Esophagus muscularis mucosa (tissue), 4 donors: ENCODE results near the gene IPO4. TPM values are rescaled to one million over a fixed set of nuclear protein-coding genes. Genes with fewer than 3 reads are reported as not detected.

Experiments used
- DNase-seq: peaks from one replicate; pipeline ENCODE4 v3.0.0-alpha.2; 2017; ENCODE audit errors: extremely low spot score
- H3K27ac ChIP-seq, 4 donors: fragments of 200-600 bp; sonication (generic); replicated peaks in 1 of 4; 1 replicate in 3 of 4; 2 replicates in 1 of 4; pipeline ENCODE4 v1.5.1; 2016 to 2019; ENCODE audit warnings: mild to moderate bottlenecking in 1 of 4
- H3K27me3 ChIP-seq, 4 donors: fragments of 200-600 bp; sonication (generic); one replicate each; pipeline versions ENCODE4 v1.5.1 to v1.6.0; 2016 to 2019
- H3K36me3 ChIP-seq, 4 donors: fragments of 200-600 bp; sonication (generic); one replicate each; pipeline ENCODE4 v1.5.1; 2016 to 2019
- H3K4me1 ChIP-seq, 4 donors: fragments of 200-600 bp; sonication (generic); one replicate each; pipeline ENCODE4 v1.5.1; 2016 to 2019
- H3K4me3 ChIP-seq, 4 donors: fragments of 200-600 bp; sonication (generic); 1 replicate in 2 of 4; 2 replicates in 2 of 4; pipeline ENCODE4 v1.5.1; 2016 to 2019; ENCODE audit warnings: mild to moderate bottlenecking in 4 of 4, moderate library complexity in 1 of 4
- H3K9me3 ChIP-seq, 4 donors: fragments of 200-600 bp; sonication (generic); 1 replicate in 3 of 4; 2 replicates in 1 of 4; pipeline ENCODE4 v1.5.1; 2016 to 2019
- CTCF ChIP-seq, 3 experiments: fragments of 200-600 bp in 2 of 3; fragments of 450-650 bp in 1 of 3; sonication (generic) in 2 of 3; IDR thresholded peaks; one replicate each; pipeline ENCODE4 v1.5.1; 2017 to 2019; ENCODE audit warnings: antibody characterized with exemption in 3 of 3, mild to moderate bottlenecking in 2 of 3, moderate library complexity in 1 of 3
- EP300 ChIP-seq: sonication (generic); formaldehyde crosslinking; IDR thresholded peaks from one replicate; pipeline ENCODE4 v1.6.1; 2017; ENCODE audit warnings: antibody characterized with exemption
- POLR2A ChIP-seq: fragments of 450-650 bp; IDR thresholded peaks from one replicate; pipeline ENCODE4 v1.6.1; 2017; ENCODE audit warnings: antibody characterized with exemption, moderate library complexity, mild to moderate bottlenecking, low read depth
- POLR2AphosphoS5 ChIP-seq, 2 donors: sonication (generic); formaldehyde crosslinking; IDR thresholded peaks; one replicate each; pipeline ENCODE4 v1.6.1; 2017; ENCODE audit warnings: antibody characterized with exemption in 2 of 2
- WGBS: methylation state at CpG from one replicate; pipeline ENCODE4 v1.1.5; 2018; 5-methylcytosine and 5-hydroxymethylcytosine counted together
- intact Hi-C: fragments of 100-400 bp; cut with DNase I; formaldehyde crosslinking; loops from one replicate; pipeline ENCODE4 v1.15.1; 2023
- total RNA-seq, 4 donors: library from RNA; depleted of rRNA; stranded (reverse); fragments of >200 nt; gene quantifications; one replicate each; pipeline versions ENCODE4 v1.1.0 to v1.2.1, GENCODE V29; 2016

Gene IPO4
- total RNA-seq, 4 donors from 2014 or later: 12.9 to 41.6 (median 25.2) TPM

GRCh38 chr14:24232121-24232644, 43.6 kb upstream of the IPO4 start, which contains the start of gene NEDD8:
TSS of gene NEDD8 (minus strand) at chr14:24232367. CDS start at chr14:24232267, 100 bp downstream.
- TF ChIP-seq CTCF (IDR thresholded peaks at IDR 0.05) (no peak), POLR2A (peak; percentile 68), POLR2AphosphoS5 (IDR thresholded peaks at IDR 0.05) (peak; percentile 49 to 91)
- no peaks in the 10 kb centered on the region for H3K9me3 ChIP-seq
- no peaks in the 10 kb centered on the region for H3K27me3 ChIP-seq
- H3K4me3 ChIP-seq: peak within 1 kb of the TSS; percentile 89 to 97 (median 92)
- peaks cover 30 to 45% (median 38%) of the 10 kb centered on the region in 4 donors for H3K4me1 ChIP-seq
- peak within 1 kb of the TSS; percentile 86 to 94 (median 92) for H3K27ac ChIP-seq
- WGBS: 0% methylated on average over 19 of the region's 30 CpGs
- intact Hi-C loops: no loop called here
- peak; percentile 99 for DNase-seq
- H3K36me3 ChIP-seq: peaks cover 16 to 46% (median 29%) of the 10 kb centered on the region in 4 donors

DNA sequence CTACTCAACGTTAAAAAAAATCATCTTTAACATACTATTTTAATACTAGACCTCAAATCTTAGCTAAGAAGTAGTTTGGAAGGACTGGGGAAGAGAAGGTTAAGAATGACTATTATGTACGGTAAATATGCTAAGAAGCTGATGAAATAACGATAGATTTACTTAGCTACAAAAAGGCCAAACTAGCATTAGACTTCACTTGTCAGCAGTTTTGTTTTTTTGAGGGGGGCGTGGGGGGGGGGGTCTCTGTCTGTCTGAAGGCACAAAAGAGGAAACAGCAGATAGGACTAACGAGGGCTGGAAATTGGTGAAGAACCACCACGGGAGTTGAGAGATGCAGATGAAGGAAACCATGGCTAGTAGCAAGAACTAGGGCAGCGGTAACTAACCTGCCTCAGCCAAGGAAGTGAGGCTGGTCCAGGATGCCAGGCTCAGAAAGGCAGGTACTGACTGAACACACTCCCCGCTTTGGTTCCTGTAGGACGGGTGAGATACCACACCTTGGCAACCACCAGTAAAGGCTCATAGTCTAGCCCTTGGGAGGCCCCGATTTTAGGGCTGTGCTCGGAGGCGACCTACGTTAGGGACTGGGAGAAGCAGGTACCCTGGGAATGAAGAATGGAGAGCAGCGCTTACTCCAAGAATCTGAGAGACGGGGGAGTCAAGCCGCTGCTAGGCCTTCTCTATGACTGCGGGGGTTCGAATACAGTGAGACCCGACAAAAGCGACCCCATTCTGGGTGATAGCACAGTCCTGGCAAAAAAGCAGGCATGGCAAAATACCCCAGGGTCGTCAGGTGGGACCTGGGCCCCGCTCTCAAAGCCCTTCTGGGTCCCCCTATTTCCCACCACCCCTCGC, 42.9 kb upstream of the IPO4 start:
- no peak for DNase-seq
- no peaks in the 10 kb centered on the region for H3K9me3 ChIP-seq
- TF ChIP-seq CTCF (IDR thresholded peaks at IDR 0.05) (no peak), POLR2AphosphoS5 (IDR thresholded peaks at IDR 0.05) (no peak), EP300 (no peak), POLR2A (no peak)
- no peaks in the 10 kb centered on the region for H3K27me3 ChIP-seq
- H3K4me3 ChIP-seq: peak overlapping the region; percentile 89 to 97 (median 92)
- peaks cover 10 to 40% (median 24%) of the 10 kb centered on the region in 4 donors for H3K36me3 ChIP-seq
- H3K27ac ChIP-seq: peak overlapping the region; percentile 86 to 94 (median 92)
- intact Hi-C loops: no loop called here
- WGBS: 13% methylated on average over 20 of the region's 23 CpGs
- H3K4me1 ChIP-seq: peaks cover 30 to 49% (median 37%) of the 10 kb centered on the region in 4 donors

DNA sequence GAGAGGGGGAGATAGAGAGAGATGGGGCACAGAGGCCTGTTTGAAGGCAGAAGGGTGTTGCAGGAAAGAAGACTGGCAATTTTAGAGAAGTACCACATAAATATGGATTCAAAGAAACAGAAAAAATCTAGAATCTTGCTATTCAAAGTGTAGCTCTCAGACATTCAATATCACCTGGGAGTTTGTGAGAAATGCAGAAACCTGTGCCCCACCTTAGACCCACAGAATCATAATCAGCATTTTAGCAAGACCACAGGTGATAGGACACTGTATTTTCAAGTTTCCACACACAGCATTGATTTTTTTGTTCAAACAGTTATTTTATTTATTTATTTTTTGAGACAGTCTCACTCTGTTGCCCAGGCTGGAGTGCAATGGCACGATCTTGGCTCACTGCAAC, 40.3 kb upstream of the IPO4 start:
- H3K36me3 ChIP-seq: peaks cover 0 to 19% (median 13%) of the 10 kb centered on the region in 4 donors
- 96% methylated on average over 1 of the region's 1 CpG for WGBS
- TF ChIP-seq POLR2A: no peak
- no peak for TF ChIP-seq CTCF (IDR thresholded peaks at IDR 0.05)
- TF ChIP-seq POLR2AphosphoS5 (IDR thresholded peaks at IDR 0.05): no peak
- no peak for TF ChIP-seq EP300
- no peaks in the 10 kb centered on the region for H3K9me3 ChIP-seq
- no peak for DNase-seq
- H3K27me3 ChIP-seq: no peaks in the 10 kb centered on the region
- peaks cover 24 to 42% (median 32%) of the 10 kb centered on the region in 4 donors for H3K4me1 ChIP-seq
- no peak overlapping the region for H3K27ac ChIP-seq
- intact Hi-C loops: no loop called here
- H3K4me3 ChIP-seq: no peak overlapping the region

GRCh38 chr14:24226473-24226872, 37.9 kb upstream of the IPO4 start:
- intact Hi-C loops: no loop called here
- DNase-seq: no peak
- 80% methylated on average over 1 of the region's 1 CpG for WGBS
- no peak overlapping the region for H3K4me3 ChIP-seq
- peaks cover 0 to 19% (median 13%) of the 10 kb centered on the region in 4 donors for H3K36me3 ChIP-seq
- H3K9me3 ChIP-seq: no peaks in the 10 kb centered on the region
- TF ChIP-seq POLR2AphosphoS5 (IDR thresholded peaks at IDR 0.05) (no peak), EP300 (no peak), CTCF (IDR thresholded peaks at IDR 0.05) (no peak), POLR2A (no peak)
- H3K27ac ChIP-seq: no peak overlapping the region
- peaks cover 14 to 28% (median 18%) of the 10 kb centered on the region in 4 donors for H3K4me1 ChIP-seq
- no peaks in the 10 kb centered on the region for H3K27me3 ChIP-seq
